GM21526 (cell line): ENCODE measurements around the gene USP31.
"Not testable (repeated sequence)": the region's sequence is repeated elsewhere in the genome, so short reads cannot be mapped to it uniquely, and the experiment has no call there.

Experiments used
- ATAC-seq: cut with Tn5 transposase; IDR thresholded peaks from one replicate; pipeline ENCODE4 v1.9.1; 2021; ENCODE audit warnings: moderate library complexity; ENCODE audit not compliant: unreplicated experiment, low FRiP score

USP31 gene

DNA sequence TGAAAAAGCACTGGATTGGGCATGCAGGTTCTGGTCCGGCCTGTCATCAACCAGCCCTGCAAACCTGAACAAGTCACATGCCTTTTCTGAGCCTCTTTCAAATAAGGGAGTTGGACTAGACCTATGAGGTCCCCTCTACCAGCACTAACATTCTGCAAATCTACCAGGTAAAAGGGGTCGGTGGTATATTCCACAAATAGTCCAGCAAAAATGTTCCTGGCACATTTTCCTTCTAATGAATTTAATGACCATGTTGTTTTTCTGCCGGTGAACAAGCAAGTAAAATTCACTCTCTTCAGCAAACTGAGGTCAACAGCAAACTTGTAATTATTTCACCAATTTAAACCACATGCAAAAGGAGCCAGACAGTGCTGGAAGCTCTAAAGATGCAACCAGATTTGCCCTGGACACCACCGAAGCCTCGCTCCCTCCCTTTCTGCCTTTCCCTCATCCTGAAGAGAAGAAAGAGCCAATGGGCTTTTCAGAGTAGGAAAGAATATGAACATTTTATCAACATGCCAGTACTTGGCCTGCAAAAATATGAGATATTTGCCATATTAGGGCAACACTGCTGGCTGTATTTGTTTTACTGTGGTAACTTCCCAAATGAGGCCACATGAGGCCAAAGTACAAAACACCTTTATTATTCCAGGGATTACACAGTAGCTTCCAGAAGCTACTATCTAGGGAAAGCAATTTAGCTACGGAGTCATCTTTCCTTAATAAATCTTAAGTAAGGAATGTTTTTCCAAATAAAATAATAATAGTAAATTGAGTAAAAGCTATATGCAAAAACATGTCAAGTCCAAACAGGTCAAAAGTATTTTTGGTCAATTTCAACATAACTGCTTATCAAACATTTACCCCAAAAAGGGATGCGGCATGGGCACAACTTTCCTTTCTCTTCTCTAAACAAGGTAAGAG, 45.0 kb downstream of the USP31 start:
- no peak for ATAC-seq

DNA sequence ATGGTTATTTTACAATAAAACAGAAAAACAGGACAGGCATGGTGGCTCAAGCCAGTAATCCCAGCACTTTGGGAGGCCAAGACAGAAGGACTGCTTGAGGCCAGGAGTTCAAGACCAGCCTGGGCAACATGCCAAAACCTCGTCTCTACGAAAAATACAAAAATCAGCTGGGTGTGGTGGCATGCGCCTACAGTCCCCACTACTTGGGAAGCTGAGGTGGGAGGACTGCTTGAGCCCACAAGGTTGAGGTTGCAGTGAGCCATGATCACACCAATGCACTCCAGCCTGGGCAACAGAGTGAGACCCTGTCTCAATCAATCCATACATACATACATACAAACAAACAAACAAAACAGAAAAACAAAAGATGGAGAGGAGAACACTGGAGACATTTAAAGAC, 45.6 kb downstream of the USP31 start:
- no peak for ATAC-seq

DNA sequence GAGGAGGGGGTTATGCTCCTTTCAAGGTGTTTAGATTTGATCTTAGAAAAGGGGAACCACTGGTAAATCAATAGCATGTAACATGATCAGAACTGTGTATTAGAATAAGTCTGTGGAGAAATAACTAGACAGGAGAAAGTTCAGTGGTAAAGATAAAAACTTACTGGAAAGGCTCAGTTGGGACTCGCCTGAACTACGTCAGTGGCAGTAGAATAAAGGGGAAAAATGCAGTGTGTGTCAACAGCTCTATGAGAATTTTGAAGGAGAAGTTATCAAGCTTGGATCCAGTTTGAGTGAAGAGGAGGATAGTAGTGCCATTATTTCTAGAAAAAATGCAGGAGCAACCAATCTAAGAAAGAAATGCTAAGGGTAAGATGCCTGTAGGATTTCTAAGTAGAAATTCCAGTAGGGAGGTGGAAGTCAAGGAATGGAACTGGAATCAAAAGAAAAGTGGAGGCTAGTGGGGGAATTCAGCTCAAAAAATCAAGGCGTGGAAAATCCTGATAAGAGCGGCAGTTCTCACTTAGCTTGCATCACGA, 48.2 kb downstream of the USP31 start:
- ATAC-seq, result no peak

DNA sequence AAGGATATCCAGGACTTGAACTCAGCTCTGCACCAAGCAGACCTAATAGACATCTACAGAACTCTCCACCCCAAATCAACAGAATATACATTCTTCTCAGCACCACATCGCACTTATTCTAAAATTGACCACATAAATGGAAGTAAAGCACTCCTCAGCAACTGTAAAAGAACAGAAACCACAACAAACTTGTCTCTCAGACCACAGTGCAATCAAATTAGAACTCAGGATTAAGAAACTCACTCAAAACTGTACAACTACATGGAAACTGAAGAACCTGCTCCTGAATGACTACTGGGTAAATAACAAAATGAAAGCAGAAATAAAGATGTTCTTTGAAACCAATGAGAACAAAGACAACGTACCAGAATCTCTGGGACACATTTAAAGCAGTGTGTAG, 52.8 kb downstream of the USP31 start:
- not testable (repeated sequence) for ATAC-seq

DNA sequence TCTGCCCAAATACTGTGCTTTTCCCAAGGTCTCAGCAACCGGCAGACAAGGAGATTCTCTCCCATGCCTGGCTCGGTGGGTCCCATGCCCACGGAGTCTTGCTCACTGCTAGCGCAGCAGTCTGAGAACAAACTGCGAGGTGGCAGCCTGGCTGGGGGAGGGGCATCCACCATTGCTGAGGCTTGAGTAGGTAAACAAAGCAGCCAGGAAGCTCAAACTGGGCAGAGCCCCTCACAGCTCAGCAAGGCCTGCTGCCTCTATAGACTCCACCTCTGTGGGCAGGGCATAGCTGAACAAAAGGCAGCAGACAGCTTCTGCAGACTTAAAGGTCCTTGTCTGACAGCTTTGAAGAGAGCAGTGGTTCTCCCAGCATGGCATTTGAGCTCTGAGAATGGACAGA, 55.1 kb downstream of the USP31 start:
- ATAC-seq, result not testable (repeated sequence)

DNA sequence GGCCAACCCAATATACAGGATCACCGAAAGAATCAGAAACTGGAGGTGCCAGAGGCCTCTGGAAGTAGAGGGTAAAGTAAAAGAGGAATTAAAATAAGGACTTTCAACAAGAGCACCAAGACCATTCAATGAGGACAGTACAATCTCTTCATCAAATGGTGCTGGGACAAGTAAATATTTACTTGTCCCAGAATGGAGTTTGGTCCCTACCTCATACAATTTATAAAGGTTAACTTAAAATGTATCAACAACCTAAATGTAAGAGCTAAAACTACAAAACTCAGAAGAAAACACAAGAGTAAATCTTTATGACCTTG, 56.5 kb downstream of the USP31 start:
- no peak for ATAC-seq

DNA sequence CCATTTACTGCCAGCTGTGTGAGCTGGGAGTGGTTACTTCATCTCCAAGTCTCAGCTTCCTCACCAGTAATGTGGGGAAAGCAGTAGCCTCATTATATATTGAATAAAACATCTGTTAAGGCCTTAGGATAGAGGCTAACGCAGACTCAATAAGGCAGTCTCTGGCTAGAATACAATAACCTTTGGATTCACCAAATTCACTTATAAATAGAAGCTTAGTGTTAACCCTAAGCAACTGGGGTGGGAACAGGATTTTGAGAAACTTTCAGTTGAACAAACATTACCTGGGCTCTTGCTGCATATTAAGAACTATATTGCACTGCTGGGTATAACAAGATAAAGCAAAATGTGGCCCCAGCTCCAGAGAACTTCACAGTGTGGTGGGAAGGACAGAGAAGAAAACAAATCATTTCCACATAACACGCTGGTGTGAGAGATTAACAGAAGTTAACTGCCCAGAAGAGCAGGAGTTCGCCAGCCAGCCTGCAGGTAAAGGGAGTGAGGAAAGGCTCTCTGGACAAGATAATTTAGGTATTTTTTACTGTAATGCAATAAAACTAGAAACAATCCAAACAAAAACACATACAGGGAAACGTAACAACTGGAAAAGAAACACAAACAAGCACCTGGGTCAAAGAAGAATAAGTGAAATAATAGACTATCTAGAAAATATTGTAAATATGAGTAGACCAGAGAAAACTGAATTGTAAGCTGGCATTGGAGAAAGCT, 57.0 kb downstream of the USP31 start:
- no peak for ATAC-seq

DNA sequence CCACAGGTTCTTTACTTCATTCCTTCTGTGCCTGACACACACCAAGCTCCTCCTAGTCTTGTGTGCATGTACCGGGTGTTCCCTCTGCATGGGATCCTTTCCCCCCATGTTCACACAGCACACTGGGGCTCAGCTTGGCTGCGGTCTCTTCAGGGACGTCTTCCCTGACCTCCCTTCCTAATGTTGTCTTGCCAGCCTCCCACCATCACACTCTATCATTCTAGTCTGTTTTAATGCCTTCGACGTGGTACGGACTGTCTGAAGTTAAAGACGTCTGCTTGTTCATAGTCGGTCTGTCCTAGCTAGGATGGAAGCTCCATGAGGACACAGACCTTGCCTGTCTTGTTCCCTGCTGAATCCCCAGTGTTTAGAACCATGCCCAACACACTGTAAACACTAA, 60.1 kb downstream of the USP31 start:
- no peak for ATAC-seq

DNA sequence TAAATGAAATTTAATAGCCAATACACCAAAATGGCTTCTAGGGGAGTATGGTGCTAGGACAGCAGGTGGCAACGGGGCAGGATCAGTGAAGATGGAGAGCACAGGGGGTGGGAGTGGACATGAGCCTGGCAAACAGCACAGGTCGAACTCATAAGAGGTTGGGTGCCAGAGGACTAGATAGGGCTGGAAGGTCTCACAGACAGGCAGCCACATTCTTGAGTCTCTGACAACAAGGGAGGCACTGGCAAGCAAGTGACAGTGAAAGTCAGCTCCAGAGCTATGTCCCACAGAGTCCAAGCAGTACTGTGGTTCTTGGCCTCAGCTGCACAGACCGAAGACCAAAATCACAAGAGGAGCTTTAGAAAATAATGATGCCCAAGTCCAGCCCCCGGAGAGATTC, 61.2 kb downstream of the USP31 start:
- no peak for ATAC-seq

DNA sequence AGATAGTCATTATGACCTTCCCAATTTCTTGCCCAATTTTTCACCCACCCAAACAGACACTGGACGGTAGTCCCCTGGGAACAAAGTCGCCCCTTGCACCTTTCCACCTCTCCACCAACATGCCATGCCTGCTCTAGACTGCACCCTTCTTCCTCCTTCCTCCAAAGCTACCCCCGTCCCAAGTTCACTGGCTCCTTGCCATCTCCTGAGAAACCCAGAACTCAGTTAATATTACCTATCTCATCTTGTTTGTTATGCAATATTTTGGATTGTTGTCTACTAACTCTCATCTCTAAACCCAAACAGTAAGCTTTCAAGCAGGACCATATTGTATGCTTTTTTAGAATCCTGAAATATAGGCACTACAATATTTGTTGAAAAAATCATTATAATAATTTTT, 63.3 kb downstream of the USP31 start:
- ATAC-seq, result no peak

DNA sequence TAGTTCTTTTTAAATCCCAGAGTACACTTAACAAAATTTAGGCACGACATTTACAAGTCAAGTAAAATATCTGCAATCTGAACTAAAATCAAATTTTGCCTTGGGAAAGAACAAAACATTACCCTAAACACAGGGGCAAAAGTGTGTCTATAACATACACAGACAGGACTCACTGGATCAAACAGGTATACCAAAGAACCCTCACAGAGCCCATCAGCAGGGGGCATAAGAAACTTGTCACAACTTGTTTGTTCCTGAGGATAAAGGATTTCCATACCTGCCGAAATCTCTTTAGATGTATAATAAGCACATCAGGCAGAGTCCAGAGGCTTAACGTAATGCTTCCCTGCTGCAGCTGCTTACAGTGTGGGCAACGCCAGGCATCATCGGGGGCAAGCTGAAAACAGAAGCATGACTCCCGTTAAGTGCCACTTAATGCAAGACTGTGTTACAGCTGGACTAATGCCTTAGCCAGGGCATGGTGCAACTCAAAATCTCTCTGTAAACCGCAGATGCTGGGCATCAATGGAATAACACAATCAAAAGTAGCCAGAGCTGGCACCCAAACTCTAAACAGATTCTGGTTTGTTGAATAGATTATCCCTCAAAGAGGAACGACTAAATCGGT, 67.0 kb downstream of the USP31 start:
- ATAC-seq, result no peak

DNA sequence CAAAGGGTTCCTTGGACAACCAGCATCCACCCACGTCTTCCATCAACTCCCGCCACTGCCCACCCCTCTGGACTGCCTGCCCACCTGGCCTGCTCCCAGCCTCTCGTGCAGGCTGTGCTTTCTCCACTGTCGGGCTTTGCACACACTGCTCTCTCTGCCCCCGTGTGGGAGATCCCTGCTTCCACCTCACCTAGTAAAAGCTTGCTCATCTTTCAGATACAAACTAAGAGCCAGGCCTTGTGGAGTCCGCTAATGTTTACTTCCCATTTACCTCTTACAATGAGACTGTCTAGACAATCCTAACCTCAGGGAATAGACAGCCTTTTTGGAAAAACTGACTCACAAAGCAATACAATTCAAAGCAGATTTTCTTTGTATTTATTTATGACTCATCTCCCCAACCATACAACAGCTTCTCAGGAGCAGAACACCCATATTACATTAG, 67.6 kb downstream of the USP31 start:
- no peak for ATAC-seq

DNA sequence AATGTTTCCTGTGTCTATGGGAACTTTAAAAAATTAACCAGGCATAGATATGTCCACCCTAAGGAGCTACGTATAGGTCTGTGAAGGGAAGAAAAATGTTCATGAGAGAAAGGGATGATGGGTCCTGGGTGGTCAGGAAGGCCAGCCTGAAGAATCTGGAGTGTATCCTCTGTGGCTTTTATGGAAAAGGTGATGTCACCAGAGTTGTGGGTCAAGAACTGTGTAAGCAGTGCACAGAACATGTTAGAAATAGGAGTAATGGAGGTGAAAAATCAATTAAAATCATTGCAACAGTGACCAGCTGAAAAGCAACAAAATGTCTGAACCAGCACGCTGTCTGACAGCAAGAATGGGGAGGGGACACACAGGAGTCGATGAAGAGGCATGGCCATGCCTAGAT, 68.5 kb downstream of the USP31 start:
- no peak for ATAC-seq

DNA sequence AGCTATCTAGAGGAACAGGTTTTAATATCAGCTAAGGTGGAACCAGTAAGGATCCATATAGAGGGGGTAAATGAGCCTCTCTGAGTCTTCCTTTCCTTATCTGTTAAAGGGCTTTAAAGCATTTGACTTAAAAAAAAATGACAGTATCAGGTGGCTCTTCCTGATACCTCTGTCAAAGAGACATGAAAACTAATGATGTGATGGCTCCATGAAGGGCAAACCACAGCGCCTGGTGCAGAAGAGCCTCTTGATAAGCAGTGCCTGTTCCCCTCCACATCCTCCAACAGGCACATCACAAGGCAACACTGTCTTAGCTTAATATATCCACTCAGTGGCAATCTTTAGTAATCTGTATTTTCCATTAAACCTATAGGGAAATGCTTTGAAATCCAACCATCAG, 68.9 kb downstream of the USP31 start:
- no peak for ATAC-seq

DNA sequence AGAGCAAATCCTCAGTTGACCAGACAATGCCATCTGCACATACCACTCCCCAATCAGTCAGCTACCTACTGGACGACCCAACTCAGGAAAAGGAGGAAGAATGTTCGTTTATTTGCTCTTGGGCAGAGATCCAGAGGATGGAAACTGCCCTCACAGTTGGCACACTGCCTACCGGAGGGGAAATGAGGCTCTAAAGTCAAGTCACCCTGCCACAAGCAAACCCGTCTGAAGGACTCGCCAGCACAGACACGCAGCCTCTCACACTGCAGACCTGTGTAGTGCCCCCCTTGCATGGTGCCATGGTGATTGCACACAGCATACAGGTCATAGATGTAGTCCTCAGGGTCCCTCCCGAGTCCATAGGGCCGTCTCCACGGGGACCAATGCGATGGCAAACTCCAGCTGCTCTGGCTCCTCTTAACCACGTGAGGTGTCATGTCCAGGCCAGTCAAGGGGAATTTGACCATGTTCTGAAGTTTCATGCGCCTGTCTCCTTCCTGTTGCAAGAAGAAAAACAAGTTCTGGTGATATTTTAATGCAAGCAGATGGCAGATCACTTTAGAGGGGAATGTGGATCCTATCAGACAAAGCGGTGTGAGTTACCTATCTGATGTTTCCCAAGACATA, 69.5 kb downstream of the USP31 start:
- no peak for ATAC-seq

DNA sequence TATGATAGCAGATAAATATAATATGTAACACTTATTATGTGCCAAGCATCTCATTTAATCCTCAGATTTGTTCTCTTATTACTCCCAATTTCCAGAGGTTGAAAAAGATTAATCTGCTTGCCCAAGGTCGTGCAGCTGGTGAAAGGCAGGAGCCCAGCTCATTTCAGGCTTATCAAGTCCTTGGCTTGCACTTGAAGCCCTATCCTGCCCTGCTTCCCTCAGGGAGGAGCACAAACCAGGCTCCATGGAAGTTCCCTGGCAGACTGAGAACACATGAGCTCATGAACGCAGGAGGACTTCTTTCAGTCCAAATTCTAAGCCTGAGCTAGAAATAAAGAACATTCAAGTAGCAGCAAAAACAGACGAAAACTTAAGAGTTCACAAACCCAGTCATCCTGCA, 74.8 kb downstream of the USP31 start:
- ATAC-seq, result no peak

DNA sequence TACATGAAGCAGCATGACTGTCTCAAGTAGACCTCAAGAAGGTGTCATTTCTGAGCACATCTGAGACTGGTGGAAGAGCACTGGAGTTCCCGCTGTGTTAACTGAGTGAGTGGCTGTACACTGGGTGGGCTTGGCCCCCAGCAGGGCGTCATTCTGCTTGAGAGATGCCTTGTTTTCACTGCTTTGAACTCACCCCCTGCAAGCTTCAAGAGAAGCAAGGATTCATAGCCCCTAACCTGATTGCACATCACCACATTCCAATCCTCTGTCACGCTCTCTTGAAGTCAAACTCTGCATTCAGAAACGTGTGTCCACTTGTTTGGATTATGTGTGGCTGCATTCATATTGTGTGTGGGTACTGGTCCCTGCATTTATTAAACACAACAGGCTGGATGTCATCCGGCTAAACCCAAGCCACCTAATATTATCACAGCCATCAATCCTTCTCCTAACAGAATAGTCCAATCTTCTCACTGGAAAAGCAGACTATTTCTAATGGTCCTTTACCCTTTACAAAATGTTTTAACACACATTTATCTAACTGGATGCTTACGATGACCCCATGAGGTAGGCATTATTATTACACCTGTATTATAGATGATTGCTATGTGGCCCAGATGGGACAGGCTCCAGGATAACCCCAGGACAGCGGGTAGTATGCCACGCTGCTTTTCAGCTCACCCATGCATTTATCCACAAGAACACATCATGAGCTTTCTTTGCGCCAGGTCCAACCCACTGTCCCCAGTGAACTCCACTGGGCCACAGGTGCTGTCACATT, 76.3 kb downstream of the USP31 start:
- no peak for ATAC-seq

DNA sequence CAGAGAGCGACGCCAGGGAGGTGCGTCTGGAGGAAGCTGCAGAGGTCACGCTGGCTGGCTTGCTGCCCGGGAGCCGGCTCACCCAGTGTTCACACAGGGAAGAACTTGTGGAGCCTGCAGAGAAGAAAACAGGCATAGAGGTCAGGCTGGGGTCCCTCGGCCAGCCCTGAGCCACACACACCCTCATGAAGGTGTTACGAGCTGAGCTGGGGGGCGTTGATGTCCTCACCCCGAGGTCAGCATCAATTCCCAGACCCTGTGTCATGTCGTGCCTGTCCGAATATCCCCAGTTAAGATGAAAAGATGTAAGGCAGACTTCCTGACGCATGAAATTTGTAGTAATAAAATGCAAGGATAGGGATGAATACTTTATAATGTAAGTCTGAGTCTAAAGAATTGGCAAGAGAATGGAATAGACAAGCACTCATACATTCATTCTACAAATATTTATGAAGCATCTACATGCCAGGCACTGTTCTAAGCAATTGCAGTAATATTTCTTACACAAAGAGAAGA, 77.1 kb downstream of the USP31 start:
- no peak for ATAC-seq

DNA sequence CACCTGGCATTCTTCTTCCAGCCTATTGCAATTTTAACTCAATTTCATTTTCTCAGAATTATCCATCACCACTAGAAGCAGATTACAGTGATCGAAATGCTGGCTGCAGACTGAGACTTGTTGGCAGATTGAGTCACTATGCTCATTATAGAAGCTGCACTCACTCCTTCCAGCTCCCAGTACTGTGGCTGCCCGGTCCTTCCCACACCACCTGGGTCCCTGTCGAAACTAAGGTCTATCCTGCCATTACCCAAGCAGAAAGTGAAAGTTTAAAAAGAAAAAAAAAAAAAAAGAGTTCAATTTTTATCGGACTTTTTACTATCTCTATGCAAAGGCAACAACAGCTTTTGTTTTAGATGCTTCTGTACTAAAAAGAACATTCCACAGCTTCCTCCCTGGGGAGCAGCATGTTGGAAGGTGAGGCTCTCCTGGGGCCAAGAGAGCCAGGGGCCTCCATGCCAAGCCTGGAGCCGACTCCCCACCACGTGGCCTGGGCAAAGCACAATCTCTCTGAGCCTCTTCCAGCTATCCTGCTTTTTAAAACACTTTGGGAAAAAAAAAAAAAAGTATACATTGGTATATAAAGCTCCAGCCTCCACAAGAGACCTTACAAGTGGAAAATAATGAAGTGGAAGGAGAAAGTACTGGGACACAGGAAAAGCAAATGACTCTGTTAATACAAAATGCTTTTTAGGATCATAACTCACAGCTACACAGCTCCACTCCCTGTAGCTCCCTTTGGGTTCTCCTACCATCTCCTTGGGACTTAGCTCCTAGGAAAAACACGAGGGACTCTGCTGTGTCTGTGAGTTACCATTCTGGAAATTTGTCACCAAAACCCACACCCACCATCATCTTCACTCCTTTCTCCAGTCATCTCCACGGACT, 77.8 kb downstream of the USP31 start:
- no peak for ATAC-seq
